ENCODE measurements around the gene SOHLH2. TPM values are rescaled to one million over a fixed set of nuclear protein-coding genes. Genes with fewer than 3 reads are reported as not detected.

Gene SOHLH2
- 4.8 TPM for polyA plus RNA-seq (ENCODE audit: insufficient read length)
- long read RNA-seq, donor 1, result 0 reads
- long read RNA-seq, donor 2, result 0 reads
- long read RNA-seq, donor 3, result 0 reads
- long read RNA-seq, donor 4, result 0 reads
- long read RNA-seq, donor 5, result 0 reads
- long read RNA-seq, donor 6, result 0 reads
- long read RNA-seq, donor 7, result 0 reads
- long read RNA-seq, donor 8, result 0 reads

DNA sequence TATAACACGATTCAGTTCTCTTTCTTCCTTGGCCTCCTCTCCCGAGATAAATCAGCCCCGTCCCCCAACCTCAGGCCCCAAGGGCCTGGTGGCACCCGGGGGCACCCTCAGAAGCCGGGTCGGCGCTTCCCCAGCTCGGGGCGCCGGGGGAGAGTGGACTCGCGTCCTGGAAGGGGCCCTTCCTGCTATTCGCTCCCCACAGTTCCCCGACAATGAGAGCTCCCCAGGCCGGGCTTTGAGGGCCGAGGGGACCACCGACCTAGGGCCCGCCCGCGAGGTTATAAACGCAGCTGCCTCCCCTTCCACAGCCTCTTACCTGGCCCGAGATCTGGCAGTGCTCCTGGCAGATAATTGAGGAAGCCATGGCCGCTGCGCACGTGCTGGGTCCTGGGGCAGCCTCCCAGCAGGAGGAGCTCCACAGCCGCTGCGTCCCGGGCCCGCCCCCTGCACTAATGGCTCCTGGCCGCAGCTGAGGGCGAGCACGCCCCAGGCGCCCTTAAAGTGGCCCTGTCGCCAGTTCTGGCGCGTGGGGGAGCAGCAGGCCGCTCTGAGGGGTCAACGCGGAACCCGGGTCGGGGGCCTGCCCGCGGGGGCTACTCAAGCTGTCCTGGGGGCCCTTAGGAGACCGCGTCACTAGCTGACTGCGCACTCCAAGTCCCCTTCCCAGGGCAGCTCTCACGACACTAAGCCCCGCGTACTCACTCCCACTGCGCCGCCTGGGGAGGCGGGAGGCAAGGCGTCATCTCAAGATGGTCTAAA, at the start of gene SOHLH2:
TSS of gene SOHLH2 (minus strand) at position 394 of the 759 bp plus-strand sequence. CDS start at position 364, 30 bp downstream.
- DNase-seq, result no peak

- no peak for DNase-seq
These were observed 47.6 kb upstream of the SOHLH2 start for GRCh38 chr13:36261976-36262375.

DNA sequence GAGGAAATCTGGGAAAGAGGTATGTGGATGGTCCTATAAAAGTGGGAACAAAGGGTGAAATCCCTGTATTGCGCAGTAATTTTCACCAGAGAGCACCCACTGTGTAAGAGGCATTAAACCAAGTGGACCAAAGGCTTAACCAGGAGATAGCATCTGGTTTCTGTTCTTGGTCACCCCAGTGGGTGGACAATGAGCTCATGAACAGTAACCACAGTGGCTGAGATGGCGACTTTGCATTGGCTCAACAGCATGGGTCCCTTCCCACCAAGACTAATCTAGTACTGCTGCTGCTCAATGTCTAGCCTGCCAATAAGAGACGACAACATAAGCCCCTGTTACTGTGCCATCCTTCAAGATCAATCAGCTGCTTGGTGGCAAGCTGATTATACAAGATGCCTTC, 46.7 kb upstream of the SOHLH2 start:
- no peak for DNase-seq

- DNase-seq, result no peak
These were observed 45.2 kb upstream of the SOHLH2 start for GRCh38 chr13:36259361-36260137.

DNA sequence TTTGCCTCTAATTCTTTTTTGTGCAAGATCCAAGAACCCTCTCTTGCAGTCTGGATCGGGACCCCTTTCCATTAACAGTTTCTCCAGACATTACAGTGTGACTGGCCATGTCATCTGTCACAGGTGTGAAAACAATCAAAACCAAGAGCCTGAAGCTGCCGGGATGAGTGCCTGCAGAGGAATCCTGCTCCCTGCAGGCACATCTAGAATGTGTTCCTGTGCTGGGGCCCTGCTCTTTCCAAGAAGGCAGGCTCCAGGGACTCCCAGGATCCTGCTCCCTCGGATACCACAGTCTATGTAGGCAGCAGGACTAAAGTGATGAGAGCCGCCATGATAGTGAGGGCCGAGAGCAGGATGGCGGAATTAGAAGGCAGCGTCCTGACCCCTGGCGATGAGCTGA, 44.5 kb upstream of the SOHLH2 start:
- no peak for DNase-seq

- no peak for DNase-seq
These were observed 37.2 kb upstream of the SOHLH2 start for GRCh38 chr13:36251526-36251925.

GRCh38 chr13:36251017-36251416, 36.7 kb upstream of the SOHLH2 start:
- no peak for DNase-seq

GRCh38 chr13:36248700-36249099, 34.3 kb upstream of the SOHLH2 start:
- no peak for DNase-seq

GRCh38 chr13:36244990-36245389, 30.6 kb upstream of the SOHLH2 start:
- no peak for DNase-seq

DNA sequence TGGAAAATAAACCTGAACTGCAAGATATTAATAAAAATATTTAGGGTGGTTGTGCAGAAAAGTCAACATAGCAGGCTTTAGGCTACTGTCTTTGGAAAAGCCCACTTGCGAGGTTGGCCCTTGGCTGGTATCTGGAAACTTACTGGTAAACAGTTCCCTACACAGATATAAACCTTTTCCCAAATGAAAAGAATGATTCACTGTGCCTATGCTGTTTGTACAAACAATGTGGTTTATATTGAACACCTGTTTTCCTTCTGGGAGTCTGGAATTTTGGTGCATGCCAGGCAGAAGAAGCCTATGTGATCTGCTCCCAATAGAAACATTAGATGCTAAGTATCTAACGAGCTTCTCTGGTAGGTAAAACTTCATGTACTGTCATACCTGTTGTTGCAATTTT, 29.7 kb upstream of the SOHLH2 start:
- no peak for DNase-seq

GRCh38 chr13:36242761-36243160, 28.4 kb upstream of the SOHLH2 start:
- DNase-seq, result no peak

GRCh38 chr13:36231236-36231635, 16.9 kb upstream of the SOHLH2 start:
- no peak for DNase-seq

DNA sequence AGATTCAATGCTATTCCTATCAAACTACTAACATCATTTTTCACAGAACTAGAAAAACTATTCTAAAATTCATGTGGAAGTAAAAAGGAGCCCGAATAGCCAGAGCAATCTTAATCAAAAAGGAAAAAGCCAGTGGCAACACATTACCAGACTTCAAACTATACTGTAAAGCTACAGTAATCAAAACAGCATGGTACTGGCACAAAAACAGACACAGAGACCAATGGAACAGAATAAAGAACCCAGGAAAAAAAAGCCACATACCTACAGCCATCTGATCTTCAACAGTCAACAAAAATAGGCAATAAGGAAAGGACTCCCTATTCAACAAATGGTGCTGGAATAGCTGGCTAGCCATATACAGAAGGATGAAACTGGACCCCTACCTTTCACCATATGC, 10.4 kb upstream of the SOHLH2 start:
- no peak for DNase-seq

DNA sequence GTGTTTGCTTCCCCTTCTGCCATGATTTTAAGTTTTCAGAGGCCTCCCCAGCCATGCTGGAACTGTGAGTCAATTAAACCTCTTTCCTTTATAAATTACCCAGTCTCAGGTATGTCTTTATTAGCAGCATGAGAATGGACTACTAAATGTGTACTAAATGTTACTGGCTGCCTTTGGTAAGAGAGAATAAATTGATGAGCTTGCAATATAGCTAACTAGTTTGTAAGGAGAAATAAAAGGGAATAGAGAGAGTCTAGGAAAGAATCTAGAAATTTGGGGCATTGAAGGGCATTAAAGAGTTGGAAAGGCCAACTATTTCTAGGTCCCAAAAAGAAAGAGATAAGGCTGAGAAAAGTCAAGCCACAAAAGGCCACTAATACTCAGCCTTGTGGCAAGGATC, 5.5 kb upstream of the SOHLH2 start:
- no peak for DNase-seq

GRCh38 chr13:36217456-36217855, 3.1 kb upstream of the SOHLH2 start:
- no peak for DNase-seq

DNA sequence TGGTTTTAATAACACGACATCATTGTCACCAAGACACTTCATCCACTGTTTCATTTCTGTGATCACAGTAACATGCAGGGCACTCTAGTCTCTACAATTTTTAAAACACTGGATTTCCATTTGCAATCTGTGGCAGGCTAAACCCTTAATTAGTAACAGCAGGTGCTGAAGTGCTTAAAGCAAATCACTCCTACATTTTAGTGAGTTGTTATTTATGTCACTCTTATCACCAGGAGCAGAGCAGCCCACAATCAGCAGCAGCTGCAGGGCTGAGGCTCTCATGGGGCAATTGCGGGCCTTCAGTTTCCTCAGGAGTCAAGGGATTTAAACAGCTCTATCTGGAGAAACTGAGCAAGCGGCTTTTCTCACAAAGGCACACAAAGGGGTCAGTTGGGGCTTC, 1.6 kb downstream of the SOHLH2 start:
- DNase-seq, result no peak

- no peak for DNase-seq
These were observed 2.8 kb downstream of the SOHLH2 start for GRCh38 chr13:36211567-36211966.

- DNase-seq, result no peak
These were observed 3.6 kb downstream of the SOHLH2 start for GRCh38 chr13:36210738-36211137.

GRCh38 chr13:36207672-36208071, 6.7 kb downstream of the SOHLH2 start:
- DNase-seq, result no peak

- no peak for DNase-seq
These were observed 21.1 kb downstream of the SOHLH2 start for GRCh38 chr13:36193151-36193855.

- DNase-seq, result no peak
These were observed 22.2 kb downstream of the SOHLH2 start for GRCh38 chr13:36192166-36192565.

DNA sequence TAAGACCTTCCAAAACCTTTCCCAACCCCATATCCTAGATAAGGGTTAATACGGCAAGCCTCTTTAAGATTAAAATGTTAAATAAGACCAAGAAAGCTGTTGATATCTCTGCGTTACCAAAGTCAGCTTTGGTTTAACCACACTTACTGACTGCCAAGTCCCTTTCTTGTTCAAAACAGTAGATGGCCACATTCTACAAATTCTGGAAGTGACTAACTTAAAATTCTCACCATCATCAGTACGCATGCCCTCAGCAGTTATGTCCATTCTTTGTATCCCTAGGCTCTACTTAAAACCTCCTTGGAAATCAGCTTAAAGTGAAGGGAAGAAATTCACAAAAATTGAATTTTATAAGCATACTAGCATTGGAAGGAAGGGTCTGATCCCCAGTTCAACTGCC, 23.6 kb downstream of the SOHLH2 start:
- DNase-seq, result no peak

GRCh38 chr13:36188441-36188840, 25.9 kb downstream of the SOHLH2 start:
- DNase-seq, result no peak

All from left kidney (tissue), 8 donors.